IMR-90 (cell line): ENCODE measurements around the gene KLF13. TPM values are rescaled to one million over a fixed set of nuclear protein-coding genes. Genes with fewer than 3 reads are reported as not detected.

ENCODE experiments used
- ATAC-seq: fragments of 200-7000 bp; cut with Tn5 transposase; 2 replicates; pipeline ENCODE4 v1.9.1; 2020; ENCODE audit warnings: low read depth, mild to moderate bottlenecking, moderate library complexity
- BruUV-seq: library from RNA; stranded (reverse); fragments of 400-500 nt; replicated peaks from 2 replicates; lab custom pipeline; 2021; lab: Mats Ljungman, UMichigan
- CTCF ChIA-PET: fragments of 300-600 bp; formaldehyde crosslinking; extraction: SDS; loops from one replicate; lab custom pipeline; 2021; ENCODE audit warnings: antibody characterized with exemption; lab: Yijun Ruan, JAX
- POLR2A ChIA-PET: fragments of 300-600 bp; sonication (Branson Sonifier 250); formaldehyde crosslinking; loops from one replicate; lab custom pipeline; 2022; ENCODE audit warnings: antibody characterized with exemption; ENCODE audit not compliant: unreplicated experiment; lab: Charles Lee
- DNase-seq: peaks from one replicate; pipeline ENCODE4 v3.0.0; 2013
- H2AFZ ChIP-seq: replicated peaks from 2 replicates; pipeline ENCODE3; 2013; ENCODE audit warnings: low read length, mild to moderate bottlenecking; ENCODE audit not compliant: poor library complexity
- H2AK5ac ChIP-seq: 2 replicates; pipeline ENCODE4 v1.6.1; 2013; ENCODE audit warnings: low read depth, low read length, inconsistent platforms
- H2AK9ac ChIP-seq: replicated peaks from 2 replicates; pipeline ENCODE3; 2013; ENCODE audit warnings: mild to moderate bottlenecking, low read depth, low read length, moderate library complexity; ENCODE audit not compliant: poor library complexity
- H2BK120ac ChIP-seq: 2 replicates; pipeline ENCODE4 v1.6.1; 2013; ENCODE audit warnings: low read depth, low read length, inconsistent platforms
- H2BK15ac ChIP-seq: 3 replicates; pipeline ENCODE4 v1.6.1; 2013; ENCODE audit warnings: low read depth, low read length, inconsistent platforms
- H2BK20ac ChIP-seq: 2 replicates; pipeline ENCODE4 v1.6.1; 2013; ENCODE audit warnings: low read depth, mild to moderate bottlenecking, inconsistent platforms, low read length, moderate library complexity
- H2BK5ac ChIP-seq: 2 replicates; pipeline ENCODE4 v1.6.1; 2013; ENCODE audit warnings: mild to moderate bottlenecking, low read depth, low read length, inconsistent platforms; ENCODE audit not compliant: poor library complexity, severe bottlenecking
- H3K14ac ChIP-seq: replicated peaks from 2 replicates; pipeline ENCODE4 v1.6.1; 2013; ENCODE audit warnings: low read depth, low read length, inconsistent platforms
- H3K18ac ChIP-seq: 2 replicates; pipeline ENCODE4 v1.6.1; 2013; ENCODE audit warnings: low read depth, low read length, control low read depth
- H3K23ac ChIP-seq: 2 replicates; pipeline ENCODE4 v1.6.1; 2013; ENCODE audit warnings: low read depth, low read length, inconsistent platforms
- H3K27ac ChIP-seq: 2 replicates; pipeline ENCODE4 v1.5.1; 2013; ENCODE audit warnings: mild to moderate bottlenecking, control low read depth, low read length; ENCODE audit not compliant: insufficient read depth
- H3K27me3 ChIP-seq: 2 replicates; pipeline ENCODE4 v1.6.1; 2013; ENCODE audit warnings: low read length; ENCODE audit not compliant: control insufficient read depth, insufficient read depth
- H3K36me3 ChIP-seq: 2 replicates; pipeline ENCODE4 v1.6.1; 2013; ENCODE audit warnings: low read length, mixed read lengths; ENCODE audit not compliant: control insufficient read depth, insufficient read depth
- H3K4ac ChIP-seq: 2 replicates; pipeline ENCODE4 v1.6.1; 2013; ENCODE audit warnings: low read depth, low read length, inconsistent platforms
- H3K4me1 ChIP-seq: 2 replicates; pipeline ENCODE4 v1.6.1; 2013; ENCODE audit warnings: low read length, mixed read lengths; ENCODE audit not compliant: control insufficient read depth, insufficient read depth
- H3K4me2 ChIP-seq: 2 replicates; pipeline ENCODE4 v1.6.1; 2013; ENCODE audit warnings: low read depth, mild to moderate bottlenecking, control low read depth, low read length, moderate library complexity
- H3K4me3 ChIP-seq: 2 replicates; pipeline ENCODE4 v1.5.1; 2013; ENCODE audit warnings: low read depth, mild to moderate bottlenecking, control low read depth, low read length, moderate library complexity; ENCODE audit not compliant: insufficient read depth
- H3K56ac ChIP-seq: 2 replicates; pipeline ENCODE4 v1.6.1; 2013; ENCODE audit warnings: low read length, inconsistent platforms; ENCODE audit not compliant: insufficient read depth; ENCODE audit errors: extremely low read depth
- H3K79me1 ChIP-seq, 2 experiments: 2 replicates each; pipeline ENCODE4 v1.6.1; 2013; ENCODE audit warnings: low read length in 2 of 2, inconsistent platforms in 1 of 2, low read depth in 1 of 2
- H3K9ac ChIP-seq: 2 replicates; pipeline ENCODE4 v1.6.1; 2013; ENCODE audit warnings: low read depth, low read length, control low read depth
- H3K9me1 ChIP-seq: 2 replicates; pipeline ENCODE4 v1.6.1; 2013; ENCODE audit warnings: low read length, inconsistent platforms; ENCODE audit not compliant: insufficient read depth
- H3K9me3 ChIP-seq: 2 replicates; pipeline ENCODE4 v1.6.1; 2013; ENCODE audit warnings: low read length; ENCODE audit not compliant: control insufficient read depth, insufficient read depth
- H4K20me1 ChIP-seq: 2 replicates; pipeline ENCODE4 v1.6.1; 2013; ENCODE audit warnings: low read length, inconsistent platforms; ENCODE audit not compliant: insufficient read depth
- H4K5ac ChIP-seq: 2 replicates; pipeline ENCODE4 v1.6.1; 2013; ENCODE audit warnings: mild to moderate bottlenecking, low read depth, low read length, control low read depth
- H4K8ac ChIP-seq, 2 experiments: 2 replicates each; pipeline ENCODE4 v1.6.1; 2013; ENCODE audit warnings: low read depth in 2 of 2, low read length in 2 of 2, control low read depth in 1 of 2, inconsistent platforms in 1 of 2
- H4K91ac ChIP-seq: 2 replicates; pipeline ENCODE4 v1.6.1; 2013; ENCODE audit warnings: low read depth, low read length, inconsistent platforms; ENCODE audit not compliant: insufficient read depth
- BHLHE40 ChIP-seq: fragments of 150-350 bp; IDR thresholded peaks from 2 replicates; pipeline ENCODE4 v1.6.1; 2016; ENCODE audit warnings: mild to moderate bottlenecking, low read depth, low read length
- CEBPB ChIP-seq: IDR thresholded peaks from 2 replicates; pipeline ENCODE4 v1.6.1; 2012; ENCODE audit warnings: low read depth, low read length, improper control_type of control experiment
- CHD1 ChIP-seq: IDR thresholded peaks from 2 replicates; pipeline ENCODE4 v1.6.1; 2012; ENCODE audit warnings: low read depth, low read length, improper control_type of control experiment
- CTCF ChIP-seq: conservative IDR thresholded peaks from 2 replicates; pipeline ENCODE4 v1.5.1; 2012; ENCODE audit warnings: mild to moderate bottlenecking, low read depth, low read length, improper control_type of control experiment
- ELK1 ChIP-seq: fragments of 150-350 bp; IDR thresholded peaks from 2 replicates; pipeline ENCODE4 v1.6.1; 2016; ENCODE audit warnings: low read depth, mild to moderate bottlenecking, low read length, moderate library complexity, borderline replicate concordance
- FOS ChIP-seq: fragments of 150-350 bp; IDR thresholded peaks from 2 replicates; pipeline ENCODE4 v1.6.1; 2016; ENCODE audit warnings: low read depth, low read length
- MAFK ChIP-seq: IDR thresholded peaks from 2 replicates; pipeline ENCODE4 v1.6.1; 2012; ENCODE audit warnings: low read depth, low read length, improper control_type of control experiment
- MAZ ChIP-seq: IDR thresholded peaks from 2 replicates; pipeline ENCODE4 v1.6.1; 2012; ENCODE audit warnings: low read depth, mild to moderate bottlenecking, low read length, improper control_type of control experiment, moderate library complexity, borderline replicate concordance
- MXI1 ChIP-seq: IDR thresholded peaks from 2 replicates; pipeline ENCODE4 v1.6.1; 2012; ENCODE audit warnings: low read depth, mild to moderate bottlenecking, low read length, moderate library complexity, borderline replicate concordance
- NFE2L2 ChIP-seq: fragments of 150-350 bp; IDR thresholded peaks from 2 replicates; pipeline ENCODE4 v1.6.1; 2016; ENCODE audit warnings: low read depth, mild to moderate bottlenecking, low read length
- POLR2A ChIP-seq: IDR thresholded peaks from 2 replicates; pipeline ENCODE4 v1.6.1; 2012; ENCODE audit warnings: mild to moderate bottlenecking, low read depth, low read length
- RAD21 ChIP-seq: IDR thresholded peaks from 2 replicates; pipeline ENCODE4 v1.6.1; 2012; ENCODE audit warnings: low read length, improper control_type of control experiment
- RCOR1 ChIP-seq: IDR thresholded peaks from 2 replicates; pipeline ENCODE4 v1.6.1; 2012; ENCODE audit warnings: mild to moderate bottlenecking, low read length, improper control_type of control experiment; ENCODE audit not compliant: insufficient replicate concordance
- RFX5 ChIP-seq: IDR thresholded peaks from 2 replicates; pipeline ENCODE4 v1.8.0; 2012; ENCODE audit warnings: low read depth, mild to moderate bottlenecking, low read length, moderate library complexity
- SMC3 ChIP-seq: fragments of 150-350 bp; IDR thresholded peaks from 2 replicates; pipeline ENCODE4 v1.6.1; 2016; ENCODE audit warnings: low read depth, mild to moderate bottlenecking, antibody characterized with exemption, low read length, moderate library complexity
- USF2 ChIP-seq: fragments of 150-350 bp; IDR thresholded peaks from 2 replicates; pipeline ENCODE4 v1.6.1; 2017; ENCODE audit warnings: mild to moderate bottlenecking, antibody characterized with exemption, low read length, low read depth
- WGBS, 2 experiments: methylation state at CpG; one replicate each; pipeline versions ENCODE4 v1.1.5 to v1.1.7; 2013; ENCODE audit warnings: missing lambda C conversion rate in 2 of 2; ENCODE audit not compliant: insufficient read length in 1 of 2; ENCODE audit errors: extremely low coverage in 2 of 2; 5-methylcytosine and 5-hydroxymethylcytosine counted together
- dilution Hi-C: fragments of 300-500 bp; cut with HindIII; formaldehyde crosslinking; loops from one replicate; pipeline ENCODE4 v1.14.3; 2018; ENCODE audit warnings: low sequenced_read_pairs; ENCODE audit not compliant: unreplicated experiment
- in situ Hi-C: fragments of 300-500 bp; cut with MboI; formaldehyde crosslinking; loops from 3 replicates; pipeline ENCODE4 v1.14.3; 2019; ENCODE audit warnings: low sequenced_read_pairs, inconsistent platforms, mixed read lengths
- intact Hi-C: fragments of 100-400 bp; cut with micrococcal nuclease; formaldehyde crosslinking; loops from 2 replicates; pipeline ENCODE4 v1.10.0; 2022
- polyA plus RNA-seq, 3 experiments: library from polyadenylated mRNA; depleted of rRNA; stranded (reverse); fragments of >200 nt; gene quantifications; 2 replicates each; pipeline ENCODE4 v1.2.3, GENCODE V29; 2012; ENCODE audit warnings: low replicate concordance in 1 of 3
- total RNA-seq: library from RNA; depleted of rRNA; stranded (reverse); fragments of >200 nt; gene quantifications from 2 replicates; pipeline ENCODE4 v1.2.3, GENCODE V29; 2012

KLF13 gene
- total and polyA plus RNA-seq, 2 of the 4 experiments (the other 2 are of a cell fraction) = 9.5 to 10.6 TPM

GRCh38 chr15:31419820-31420219, 93.2 kb downstream of the KLF13 start:
- Histone ChIP-seq H2BK5ac (no peak overlapping the region), H2AK9ac (no peak overlapping the region), H3K14ac (no peak overlapping the region), H2AK5ac (no peak overlapping the region), H3K4me1 (no peaks in the 10 kb centered on the region), H2BK15ac (no peak overlapping the region), H3K79me1 (no peaks in the 10 kb centered on the region), H4K5ac (no peak overlapping the region), H3K4ac (no peak overlapping the region), H3K36me3 (no peaks in the 10 kb centered on the region), H3K18ac (no peak overlapping the region), H3K56ac (no peak overlapping the region), H4K20me1 (no peaks in the 10 kb centered on the region), H2BK20ac (no peak overlapping the region), H3K4me3 (no peak overlapping the region), H4K8ac (no peak overlapping the region), H3K27me3 (no peaks in the 10 kb centered on the region), H2BK120ac (no peak overlapping the region), H3K9me3 (peaks cover 11% of the 10 kb centered on the region), H3K27ac (no peak overlapping the region), H3K9me1 (no peaks in the 10 kb centered on the region), H2AFZ (no peak overlapping the region), H4K91ac (no peak overlapping the region), H3K9ac (no peak overlapping the region), H3K23ac (no peak overlapping the region), H3K4me2 (no peak overlapping the region)
- TF ChIP-seq RAD21 = no peak
- TF ChIP-seq POLR2A = no peak
- no peak for TF ChIP-seq USF2
- no peak for TF ChIP-seq MAZ
- TF ChIP-seq ELK1 = no peak
- no peak for TF ChIP-seq FOS
- TF ChIP-seq CTCF = no peak
- no peak for TF ChIP-seq MXI1
- no peak for TF ChIP-seq NFE2L2
- no peak for TF ChIP-seq SMC3
- TF ChIP-seq CEBPB = no peak
- no peak for TF ChIP-seq BHLHE40
- TF ChIP-seq MAFK = no peak
- TF ChIP-seq RFX5 = no peak
- TF ChIP-seq CHD1 = no peak
- TF ChIP-seq RCOR1 = no peak
- POLR2A ChIA-PET = no interaction called here
- CTCF ChIA-PET = no interaction called here
- dilution Hi-C loops (no loop called here), in situ Hi-C loops (no loop called here), intact Hi-C loops (no loop called here)
- ATAC-seq (no peak), DNase-seq (no peak)
- no TSS peak for BruUV-seq
- no CpG with 5 or more reads among the region's 3 CpGs for WGBS, 2 experiments
